IPS-18c (cell line): Measurements from ENCODE around the gene PLA2G12A.

Experiments used
- H3K4me3 ChIP-seq: 2 replicates; pipeline ENCODE4 v1.7.0; 2013; ENCODE audit warnings: low read depth, mild to moderate bottlenecking, low read length, moderate library complexity; ENCODE audit not compliant: insufficient read depth
- H3K9me3 ChIP-seq: one replicate; pipeline ENCODE4 v1.6.1; 2013; ENCODE audit warnings: mild to moderate bottlenecking, low read length, moderate library complexity; ENCODE audit not compliant: control insufficient read depth, insufficient read depth

PLA2G12A gene

GRCh38 chr4:109729718-109730618 lies at the start of gene PLA2G12A:
Gene PLA2G12A, minus strand, starts transcription at chr4:109730070. Its CDS starts 261 bp downstream, at chr4:109729809.
- Histone ChIP-seq H3K9me3 (no peaks in the 10 kb centered on the region), H3K4me3 (peak within 1 kb of the TSS; percentile 88)

- Histone ChIP-seq H3K9me3 (no peaks in the 10 kb centered on the region), H3K4me3 (no peak overlapping the region)
Observed at GRCh38 chr4:109764789-109765402, 35.0 kb upstream of the PLA2G12A start.

- no peak overlapping the region for H3K4me3 ChIP-seq
- no peaks in the 10 kb centered on the region for H3K9me3 ChIP-seq
Observed at GRCh38 chr4:109764376-109764775, 34.5 kb upstream of the PLA2G12A start.

- Histone ChIP-seq H3K4me3 (no peak overlapping the region), H3K9me3 (no peaks in the 10 kb centered on the region)
Observed at GRCh38 chr4:109760682-109761081, 30.8 kb upstream of the PLA2G12A start.

GRCh38 chr4:109755656-109756055 lies 25.8 kb upstream of the PLA2G12A start:
- Histone ChIP-seq H3K4me3 (no peak overlapping the region), H3K9me3 (no peaks in the 10 kb centered on the region)

- H3K9me3 ChIP-seq, result no peaks in the 10 kb centered on the region
- H3K4me3 ChIP-seq, result no peak overlapping the region
Observed at GRCh38 chr4:109754093-109754857, 24.4 kb upstream of the PLA2G12A start.

- no peak overlapping the region for H3K4me3 ChIP-seq
Observed at GRCh38 chr4:109752525-109752924, 22.7 kb upstream of the PLA2G12A start.

GRCh38 chr4:109751852-109752251 lies 22.0 kb upstream of the PLA2G12A start:
- Histone ChIP-seq H3K9me3 (no peaks in the 10 kb centered on the region), H3K4me3 (no peak overlapping the region)

More at GRCh38 chr4:109752525-109752924, 22.7 kb upstream of the PLA2G12A start:
- no peaks in the 10 kb centered on the region for H3K9me3 ChIP-seq

- H3K9me3 ChIP-seq, result no peaks in the 10 kb centered on the region
- no peak overlapping the region for H3K4me3 ChIP-seq
Observed at GRCh38 chr4:109750652-109751244, 20.9 kb upstream of the PLA2G12A start.

- Histone ChIP-seq H3K4me3 (no peak overlapping the region), H3K9me3 (no peaks in the 10 kb centered on the region)
Observed at GRCh38 chr4:109749388-109750082, 19.7 kb upstream of the PLA2G12A start.

- no peaks in the 10 kb centered on the region for H3K9me3 ChIP-seq
- no peak overlapping the region for H3K4me3 ChIP-seq
Observed at GRCh38 chr4:109748114-109748513, 18.2 kb upstream of the PLA2G12A start.

- no peak overlapping the region for H3K4me3 ChIP-seq
- no peaks in the 10 kb centered on the region for H3K9me3 ChIP-seq
Observed at GRCh38 chr4:109746728-109747127, 16.9 kb upstream of the PLA2G12A start.

GRCh38 chr4:109745830-109746229 lies 16.0 kb upstream of the PLA2G12A start:
- no peak overlapping the region for H3K4me3 ChIP-seq

GRCh38 chr4:109739547-109739946 lies 9.7 kb upstream of the PLA2G12A start:
- H3K9me3 ChIP-seq, result no peaks in the 10 kb centered on the region
- no peak overlapping the region for H3K4me3 ChIP-seq

More at GRCh38 chr4:109745830-109746229, 16.0 kb upstream of the PLA2G12A start:
- no peaks in the 10 kb centered on the region for H3K9me3 ChIP-seq

GRCh38 chr4:109738104-109738872 lies 8.4 kb upstream of the PLA2G12A start:
- no peaks in the 10 kb centered on the region for H3K9me3 ChIP-seq
- no peak overlapping the region for H3K4me3 ChIP-seq
